ENCODE data around the gene NAV2.

NAV2 gene

DNA sequence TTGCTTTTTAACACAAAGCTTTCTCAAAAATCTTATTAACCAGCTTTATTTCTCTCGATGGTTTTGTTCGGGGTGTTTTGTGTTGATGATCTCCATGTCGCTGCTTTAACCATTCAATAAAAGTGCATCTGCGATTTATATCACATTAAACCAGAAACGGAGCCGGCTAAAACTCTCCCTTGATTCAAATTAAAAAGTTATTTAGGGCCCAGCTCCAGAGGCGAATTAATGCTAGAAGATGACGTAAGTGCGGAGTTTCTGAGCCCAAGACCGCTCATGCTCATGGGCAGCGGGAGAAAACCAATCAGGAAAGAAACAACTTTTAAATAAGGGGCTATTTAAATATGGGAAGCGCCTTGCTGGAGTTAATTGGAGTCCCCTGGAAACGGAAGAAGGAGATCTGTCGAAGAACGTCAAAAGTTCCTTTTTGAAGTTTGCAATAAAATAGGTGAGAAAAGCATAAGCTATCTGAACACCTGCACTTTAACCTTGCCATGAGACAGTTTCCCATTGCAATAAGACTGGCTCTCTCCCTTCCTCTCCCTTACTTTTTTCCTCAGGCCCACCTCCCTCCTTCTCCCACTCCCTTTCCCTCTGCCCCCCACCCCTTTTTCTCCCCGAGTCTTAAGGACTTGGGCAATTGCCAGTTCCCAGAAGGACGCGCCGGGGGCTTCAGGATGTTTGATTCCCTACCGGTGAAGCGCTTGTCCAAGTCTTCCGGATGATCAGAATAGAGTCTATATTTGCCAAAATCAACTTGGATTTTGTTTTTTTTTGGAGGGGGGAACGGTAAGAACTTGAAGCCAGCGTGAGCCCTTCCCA, 449.5 kb downstream of the NAV2 start:
- DNase-seq (ENCODE audit: low read depth), result no peak

- DNase-seq (ENCODE audit: low read depth), result no peak
Observed at GRCh38 chr11:20162824-20163782, 450.5 kb downstream of the NAV2 start.

- DNase-seq (ENCODE audit: low read depth), result no peak
Observed at GRCh38 chr11:20163783-20164481, 451.3 kb downstream of the NAV2 start.

Measured in stimulated activated CD8-positive, alpha-beta memory T cell treated with anti-CD3 and anti-CD28 coated beads, Interleukin-15, amount 100 ng/mL, for 24 hours (primary cell).